HT1080 (cell line): Measurements from ENCODE around the gene CELSR1. TPM values are rescaled to one million over a fixed set of nuclear protein-coding genes. Genes with fewer than 3 reads are reported as not detected.

Source experiments
- DNase-seq: peaks from one replicate; pipeline ENCODE4 v3.0.0-alpha.2; 2015; ENCODE audit warnings: low read depth
- total RNA-seq: library from RNA; depleted of rRNA; stranded (reverse); fragments of >200 nt; shearing (Covaris generic); gene quantifications from 2 replicates; pipeline ENCODE4 v1.2.3, GENCODE V29; 2014

CELSR1 gene
- total RNA-seq, 1 experiment from 2014 or later = 17.9 TPM

- DNase-seq = no peak
These were observed 155.7 kb downstream of the CELSR1 start for GRCh38 chr22:46381731-46382130.

DNA sequence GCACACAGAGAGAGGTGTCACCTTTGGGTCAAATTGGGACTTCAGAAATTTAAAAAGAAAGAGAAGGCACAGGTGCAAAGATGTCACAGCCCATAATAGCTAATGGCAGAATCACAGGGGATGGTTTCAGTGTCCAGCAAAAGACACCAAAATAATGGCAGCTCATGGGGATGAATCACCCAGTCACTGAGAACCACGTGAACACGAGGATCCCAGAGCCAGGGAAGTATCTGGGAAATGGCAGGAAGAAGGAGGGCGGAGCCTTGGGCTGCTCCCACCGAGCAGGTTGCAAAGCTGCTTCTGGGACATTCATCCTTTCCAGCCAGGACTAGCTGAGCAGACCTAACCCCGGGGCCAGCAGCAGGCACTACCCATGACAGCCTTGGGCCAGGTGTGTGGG lies 156.3 kb downstream of the CELSR1 start:
- peak; percentile 41 for DNase-seq

DNA sequence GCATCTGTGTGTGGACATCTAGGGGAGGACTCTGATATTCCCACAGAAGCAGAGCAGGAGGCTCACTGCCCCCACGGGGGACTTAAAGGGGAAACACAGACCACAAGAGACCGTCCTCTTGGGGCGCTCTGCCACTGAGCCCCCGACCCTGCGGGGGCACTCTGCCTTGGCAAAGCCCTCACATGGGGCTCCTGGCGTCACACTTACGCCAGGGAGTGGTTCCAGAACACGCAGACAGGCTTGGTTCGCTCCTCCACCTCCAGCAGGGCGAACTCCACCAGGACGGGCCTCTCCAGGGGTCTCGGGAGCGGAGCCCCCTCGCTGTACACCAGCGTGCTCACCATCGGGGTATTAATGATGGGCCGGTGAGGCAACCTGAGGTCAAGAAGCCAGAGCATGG lies 156.8 kb downstream of the CELSR1 start:
- no peak for DNase-seq

DNA sequence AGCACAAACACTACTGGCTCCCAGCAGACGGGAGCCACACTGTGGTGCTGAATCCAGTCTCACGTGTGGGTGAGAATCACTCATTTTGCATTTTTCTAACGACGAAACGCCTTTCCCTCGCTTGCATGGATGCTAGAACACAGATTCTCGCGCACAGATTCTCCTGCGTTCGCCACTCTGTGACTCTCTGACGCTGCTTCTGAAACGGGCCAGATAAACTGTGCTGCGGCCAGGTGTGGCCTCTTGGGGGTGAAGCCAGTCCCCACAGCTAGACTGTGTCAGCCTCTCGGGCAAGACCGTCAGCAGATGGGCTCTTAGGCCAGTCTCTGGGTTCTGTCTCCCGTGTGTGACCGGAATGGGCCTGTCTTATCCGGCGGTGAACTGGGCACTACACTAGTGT lies 157.4 kb downstream of the CELSR1 start:
- no peak for DNase-seq

DNA sequence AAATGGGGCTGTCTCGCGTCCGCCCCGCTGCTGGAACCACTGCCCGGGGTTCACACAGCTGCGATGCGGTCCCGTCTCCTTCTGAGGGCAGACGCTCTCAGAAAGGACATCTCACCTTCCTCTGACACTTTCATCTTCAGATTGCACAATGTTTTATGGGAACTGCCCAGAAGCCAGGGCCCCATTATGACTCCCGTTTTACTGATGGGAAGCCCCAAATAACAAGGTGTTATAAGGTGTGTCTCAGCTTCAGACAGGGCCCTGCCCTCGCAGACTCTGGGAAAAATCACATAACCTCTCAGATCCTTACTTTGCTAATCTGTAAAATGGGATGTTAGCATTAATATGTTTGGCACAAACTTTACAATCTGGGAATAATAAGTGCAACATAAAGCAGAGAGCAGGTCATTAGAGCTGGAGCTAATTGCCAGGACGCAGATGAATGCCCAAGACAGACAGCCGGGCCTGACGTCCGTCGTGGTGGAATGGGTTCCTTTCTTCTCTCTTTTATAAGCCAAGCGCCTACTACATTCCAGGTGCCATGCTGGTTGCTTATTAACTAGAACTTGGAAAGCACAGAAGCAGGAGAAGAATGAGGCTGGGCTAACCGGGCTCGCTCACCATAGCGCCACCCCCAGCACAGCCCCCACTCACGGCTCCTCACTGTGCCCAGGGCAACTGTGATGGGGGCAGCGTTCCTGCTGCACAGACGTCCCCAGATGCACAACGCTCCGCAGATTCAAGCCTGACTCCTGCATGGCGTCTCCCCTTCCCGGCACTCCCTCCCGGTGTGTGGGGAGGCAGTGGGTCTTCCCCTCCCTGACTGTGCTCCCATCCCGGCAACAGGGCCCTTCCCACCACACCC lies 158.1 kb downstream of the CELSR1 start:
- no peak for DNase-seq

GRCh38 chr22:46378426-46379065 lies 158.9 kb downstream of the CELSR1 start:
- DNase-seq = no peak

DNA sequence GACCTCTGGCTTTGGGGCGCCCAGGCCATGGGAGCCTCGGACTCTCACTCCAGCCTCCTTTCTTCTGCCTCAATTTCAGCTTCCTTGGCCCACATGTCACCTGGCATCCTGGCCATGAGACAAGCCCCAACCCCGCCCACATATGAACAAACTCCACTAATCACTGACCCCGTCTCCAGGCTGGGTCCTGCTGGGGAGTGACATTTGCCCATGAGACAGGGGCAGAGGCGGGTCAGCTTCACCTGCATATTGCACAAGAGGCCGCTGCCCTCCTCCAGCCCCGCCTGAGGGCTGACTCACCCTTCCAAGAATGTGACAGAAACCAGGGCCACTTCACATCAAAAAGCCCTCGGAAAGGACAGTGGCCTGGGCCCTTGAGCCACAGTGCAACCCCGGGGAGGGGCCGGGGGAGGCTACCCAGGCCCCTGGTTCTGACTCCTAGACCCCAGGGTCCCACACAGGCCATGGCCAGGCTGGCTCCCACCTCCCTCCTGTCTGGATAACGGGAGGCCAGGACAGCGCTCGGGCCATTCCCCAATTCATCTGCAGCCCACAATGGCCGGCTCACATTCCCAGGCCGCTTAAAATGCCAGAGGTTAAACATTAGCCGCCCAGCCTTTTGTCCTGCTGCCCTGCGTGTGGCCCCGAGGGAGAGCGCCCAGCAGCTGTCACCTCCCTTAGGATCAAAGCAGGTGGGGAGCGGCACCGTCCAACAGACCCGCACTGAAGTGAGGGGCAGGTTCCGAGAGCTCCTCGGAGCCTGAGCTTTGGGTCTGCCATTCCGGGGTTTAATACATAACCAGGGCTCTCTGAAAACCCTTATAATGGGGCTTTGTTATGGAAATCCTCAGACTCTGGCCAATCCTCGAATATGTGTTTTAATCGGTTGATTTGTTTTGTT lies 159.6 kb downstream of the CELSR1 start:
- peak; percentile 37 for DNase-seq

DNA sequence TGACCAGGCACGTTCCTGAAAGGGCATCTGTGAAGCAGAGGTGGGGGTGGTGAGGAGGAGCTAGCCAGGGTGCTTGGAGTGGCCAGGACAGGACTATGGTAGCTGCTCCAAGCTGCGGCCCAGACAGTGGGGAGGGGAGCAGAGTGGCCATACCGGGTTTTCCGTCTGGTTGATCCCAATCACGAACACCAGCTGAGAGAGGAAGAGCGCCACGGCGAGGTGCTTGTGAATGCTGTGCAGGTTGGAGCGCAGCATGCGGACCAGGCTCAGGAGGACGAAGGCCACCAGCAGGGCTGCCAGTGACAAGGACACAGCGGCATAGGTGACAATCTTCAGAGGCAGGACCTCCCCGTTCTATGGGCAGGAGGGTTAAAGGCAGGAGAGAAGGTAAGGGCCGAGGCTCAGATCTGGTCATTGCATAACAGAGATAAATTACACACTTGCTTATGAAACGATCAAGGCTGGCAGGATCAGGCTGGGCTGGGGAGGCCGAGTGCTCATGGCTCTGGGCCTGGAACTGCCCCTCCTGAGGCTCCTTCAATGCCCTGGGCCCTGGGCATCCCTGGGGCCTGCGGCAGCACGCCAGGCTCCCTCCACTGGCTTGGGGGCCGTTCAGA lies 160.4 kb downstream of the CELSR1 start:
- DNase-seq = no peak

- no peak for DNase-seq
These were observed 161.3 kb downstream of the CELSR1 start for GRCh38 chr22:46376111-46376510.

- no peak for DNase-seq
These were observed 162.6 kb downstream of the CELSR1 start for GRCh38 chr22:46374663-46375474.

DNA sequence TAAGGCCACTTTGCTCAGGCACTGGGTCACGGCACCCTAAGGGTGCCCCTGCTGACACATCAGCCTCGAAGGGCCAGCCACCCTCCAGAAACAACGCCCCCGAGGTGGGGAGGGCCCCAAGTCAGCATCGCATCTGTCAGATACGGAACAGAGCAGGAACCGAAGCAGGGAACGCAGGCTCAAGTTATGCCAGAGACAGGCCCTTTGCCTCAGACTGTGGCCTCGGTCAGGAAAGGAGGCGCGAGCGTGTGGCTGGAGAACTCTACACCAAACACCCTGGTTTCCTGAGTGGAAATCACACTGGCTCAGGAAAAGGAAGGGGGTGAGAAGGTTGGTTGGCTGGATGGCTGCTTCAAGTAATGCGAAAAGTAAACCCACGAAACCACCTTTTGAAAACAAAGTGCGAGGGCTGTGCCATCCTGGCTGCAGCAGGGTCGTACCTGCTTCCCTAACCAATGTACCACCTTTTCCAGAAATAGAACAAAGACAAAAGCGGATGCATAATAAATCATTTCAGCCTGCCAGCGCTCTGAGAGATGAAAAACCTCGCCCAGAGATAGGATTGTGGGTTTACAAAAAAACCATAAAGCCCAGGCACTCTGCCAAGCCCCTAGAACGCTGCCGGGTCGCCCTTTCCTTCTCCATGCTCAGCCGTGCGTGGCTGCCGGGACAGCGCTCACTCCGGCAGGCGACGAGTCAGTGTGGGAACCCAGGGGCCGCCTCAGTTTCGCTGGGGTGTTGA lies 163.3 kb downstream of the CELSR1 start:
- DNase-seq = no peak

GRCh38 chr22:46373159-46373558 lies 164.3 kb downstream of the CELSR1 start:
- no peak for DNase-seq

- DNase-seq = no peak
These were observed 164.7 kb downstream of the CELSR1 start for GRCh38 chr22:46372686-46373085.

DNA sequence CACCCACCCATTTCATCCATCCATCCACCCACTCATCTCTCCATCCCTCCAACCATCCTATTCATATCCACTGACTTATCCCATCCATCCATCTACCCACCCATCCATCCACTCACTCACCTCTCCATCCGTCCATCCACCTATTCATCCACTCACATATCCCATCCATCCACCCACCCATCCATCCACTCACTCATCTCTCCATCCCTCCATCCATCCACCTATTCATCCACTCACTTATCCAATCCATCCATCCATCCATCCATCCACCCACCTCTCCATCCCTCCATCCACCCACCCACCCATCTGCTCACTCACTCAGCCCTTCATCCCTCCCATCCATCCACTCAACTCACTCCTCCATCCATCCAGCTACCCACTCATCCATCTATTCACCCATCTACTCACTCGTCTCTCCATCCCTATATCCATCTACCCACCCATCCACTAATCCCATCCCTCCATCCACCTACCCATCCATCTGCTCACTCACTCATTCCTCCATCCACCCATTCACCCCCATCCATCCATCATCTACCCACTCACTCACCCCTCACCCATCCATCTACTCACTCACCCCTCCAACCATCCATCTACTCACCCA lies 165.7 kb downstream of the CELSR1 start:
- no peak for DNase-seq

GRCh38 chr22:46370584-46371291 lies 166.7 kb downstream of the CELSR1 start:
- DNase-seq = no peak

GRCh38 chr22:46369716-46370583 lies 167.5 kb downstream of the CELSR1 start:
- DNase-seq = no peak

DNA sequence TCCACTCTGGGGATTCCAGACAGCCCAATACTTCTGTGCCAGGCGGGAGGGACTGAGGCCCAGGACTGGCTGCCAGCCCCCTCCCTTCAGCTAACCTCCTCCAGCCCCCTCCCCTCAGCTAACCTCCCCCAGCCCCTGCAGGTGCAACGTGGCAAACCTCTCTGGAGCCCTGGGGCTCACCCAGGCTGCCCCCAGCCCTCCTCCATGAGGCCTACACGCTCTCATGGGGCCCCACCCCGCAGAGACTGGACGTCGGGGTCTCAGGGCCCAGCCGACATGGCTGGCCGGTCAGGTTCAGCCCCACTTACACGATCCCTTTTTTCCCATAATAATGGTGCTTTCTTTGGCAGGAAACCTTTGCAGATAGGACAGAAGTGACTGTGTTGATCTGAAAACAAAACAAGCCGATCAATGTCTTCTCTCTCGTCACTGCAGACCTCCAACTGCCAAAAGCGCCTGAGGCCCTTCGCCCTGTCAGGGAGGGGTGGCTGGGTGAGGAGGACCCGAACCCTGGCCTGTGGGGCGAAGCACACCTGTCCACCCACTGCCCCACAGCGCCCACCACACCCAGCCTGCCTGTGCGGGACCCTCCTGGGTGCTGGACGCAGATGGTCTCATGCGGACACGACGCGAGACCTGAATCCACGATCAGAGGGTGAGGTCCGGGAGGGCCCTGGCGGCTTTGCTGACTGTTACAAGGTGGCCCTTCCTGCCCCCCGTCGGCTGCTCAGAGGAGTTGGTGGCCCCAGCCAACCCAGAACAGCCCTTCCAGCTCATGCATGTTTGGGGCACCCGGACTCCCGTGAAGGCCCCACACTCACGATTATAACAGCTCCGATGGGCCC lies 168.3 kb downstream of the CELSR1 start:
- DNase-seq = no peak
